DMS79 treated with DMSO at 0.1 percent for 48 hours (cell line): ENCODE data around the gene PRDX5.
A peak's percentile ranks its signal among the peaks of the same experiment; 100 is the strongest.

Source experiments
- DNase-seq: peaks from one replicate; lab custom pipeline; 2025; lab: John Stamatoyannopoulos, UW

Gene PRDX5

DNA sequence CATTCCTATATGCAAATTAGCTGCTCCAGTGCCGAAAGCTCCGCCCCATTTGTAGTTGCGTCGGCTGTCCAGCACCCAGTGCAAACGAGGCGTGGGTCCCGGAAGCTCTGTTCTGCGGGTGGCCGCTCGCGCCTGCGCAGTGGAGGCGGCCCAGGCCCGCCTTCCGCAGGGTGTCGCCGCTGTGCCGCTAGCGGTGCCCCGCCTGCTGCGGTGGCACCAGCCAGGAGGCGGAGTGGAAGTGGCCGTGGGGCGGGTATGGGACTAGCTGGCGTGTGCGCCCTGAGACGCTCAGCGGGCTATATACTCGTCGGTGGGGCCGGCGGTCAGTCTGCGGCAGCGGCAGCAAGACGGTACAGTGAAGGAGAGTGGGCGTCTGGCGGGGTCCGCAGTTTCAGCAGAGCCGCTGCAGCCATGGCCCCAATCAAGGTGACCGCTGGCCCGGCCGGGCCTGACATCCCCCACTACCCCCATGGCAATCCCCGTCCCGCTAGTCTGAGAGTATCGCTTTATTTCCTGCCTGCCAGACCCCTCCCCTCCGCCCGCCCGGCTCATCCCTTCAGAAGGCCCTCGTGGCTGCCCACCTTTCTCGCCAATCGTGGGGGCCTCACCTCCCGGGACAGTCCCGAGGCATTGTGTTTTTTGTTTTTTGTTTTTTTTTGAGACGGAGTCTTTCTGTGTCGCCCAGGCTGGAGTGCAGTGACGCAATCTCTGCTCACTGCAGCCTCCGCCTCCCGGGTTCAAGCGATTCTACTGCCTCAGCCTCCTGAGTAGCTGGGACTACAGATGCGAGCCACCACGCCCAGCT, at the start of gene PRDX5:
TSS of gene PRDX5 (plus strand) at position 161 of the 805 bp plus-strand sequence. CDS start at position 256, 95 bp downstream.
- peak; percentile 90 for DNase-seq

DNA sequence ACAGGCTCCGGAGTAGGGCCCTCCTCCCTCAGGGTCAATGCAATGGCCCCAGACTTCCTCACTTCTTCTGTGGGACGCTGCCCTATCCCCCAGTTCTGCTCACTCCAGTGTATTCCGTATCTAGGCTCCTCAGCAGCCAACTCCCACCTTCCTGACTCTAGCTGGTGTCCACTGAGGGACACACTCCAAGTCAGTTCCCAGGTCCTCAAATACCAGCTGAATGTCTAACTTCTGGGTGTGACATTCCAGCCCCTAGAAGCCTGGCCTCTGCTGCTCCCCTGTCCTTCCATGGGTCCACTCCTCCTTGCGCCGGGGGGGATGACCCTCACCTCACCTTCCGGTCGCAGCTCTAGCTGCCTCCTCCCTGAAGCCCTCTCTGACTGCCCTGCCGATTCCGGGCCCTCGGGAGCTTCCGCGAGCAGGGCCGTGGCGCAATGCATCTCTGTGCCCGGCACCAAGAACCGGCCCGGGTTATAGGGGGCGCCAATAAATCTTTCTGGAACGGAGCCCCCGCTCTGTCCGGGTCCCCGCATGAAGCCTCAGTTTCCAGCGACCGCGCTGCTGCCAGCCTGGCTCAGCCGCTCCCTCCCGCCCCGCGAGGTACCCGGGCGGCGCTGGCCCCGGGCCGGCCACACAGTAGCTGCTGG, 48.9 kb upstream of the PRDX5 start:
- no peak for DNase-seq

DNA sequence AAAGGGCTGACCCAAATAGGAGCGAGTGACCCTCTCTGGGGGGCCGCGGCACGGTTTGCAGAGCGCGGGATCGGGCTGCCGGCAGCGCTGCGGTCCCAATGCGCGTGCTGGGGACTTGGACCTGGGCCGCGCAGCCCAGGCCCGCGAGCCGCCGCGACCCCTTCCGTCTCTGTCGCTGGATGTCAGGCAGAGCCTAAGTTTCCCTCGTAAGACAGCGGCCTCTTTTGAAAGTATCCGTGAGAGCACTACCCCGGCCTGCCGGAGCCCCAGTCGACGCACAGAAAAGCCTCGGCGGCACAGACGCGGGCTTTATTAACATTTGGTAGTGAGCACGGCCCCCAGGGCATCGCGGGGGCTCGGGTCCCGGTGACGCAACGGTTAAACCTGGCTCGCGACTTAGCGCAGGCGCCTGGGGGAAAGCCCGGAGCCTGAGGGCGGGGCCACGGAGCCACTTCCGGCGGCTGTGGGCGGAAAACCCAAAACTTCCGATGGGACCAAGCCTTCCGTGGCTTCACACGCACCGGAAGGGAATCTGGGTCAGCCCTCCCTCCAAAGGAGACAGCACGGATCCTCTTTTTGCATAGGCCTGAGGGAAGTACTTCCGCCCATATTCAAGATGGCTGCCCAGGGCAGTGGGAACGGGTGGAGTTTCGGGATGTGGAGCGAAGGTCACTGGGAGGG, 48.2 kb upstream of the PRDX5 start:
- DNase-seq = peak; percentile 97

DNA sequence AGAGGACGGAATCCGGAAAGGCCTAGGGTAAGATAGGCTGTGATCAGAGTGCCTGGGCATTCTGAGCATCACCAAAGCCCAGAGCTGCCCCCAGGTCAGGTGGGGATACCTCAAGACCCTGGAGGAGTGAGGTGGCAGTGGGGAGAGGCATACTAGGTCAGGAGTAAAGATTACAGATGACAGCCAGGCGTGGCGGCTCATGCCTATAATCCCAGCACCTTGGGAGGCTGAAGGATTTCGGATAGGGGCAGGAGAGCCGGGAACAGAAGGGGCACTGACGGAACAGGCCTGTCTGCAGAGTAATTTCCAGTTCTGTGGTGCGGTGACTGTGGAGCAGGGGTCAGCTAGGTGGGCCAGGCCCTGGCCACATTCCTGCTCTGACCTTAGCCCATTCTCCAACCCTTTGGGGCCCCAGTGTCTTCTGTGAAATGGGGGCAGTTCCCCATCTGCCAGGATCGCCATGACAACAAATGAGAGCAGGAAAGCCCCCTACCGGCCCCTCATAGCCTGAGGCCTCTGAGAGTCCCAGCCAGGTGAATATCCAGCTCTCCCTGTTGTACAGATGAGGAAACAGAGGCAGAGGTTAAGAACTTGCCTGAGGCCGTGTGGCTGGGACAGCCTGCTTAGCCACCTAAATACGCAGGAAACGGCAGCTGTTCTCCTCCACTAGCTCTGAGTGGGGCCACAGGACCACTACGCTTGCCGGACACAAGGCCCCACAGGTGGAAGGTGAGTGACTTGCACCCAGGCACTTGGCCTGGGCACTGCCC, 42.7 kb upstream of the PRDX5 start:
- DNase-seq = no peak

DNA sequence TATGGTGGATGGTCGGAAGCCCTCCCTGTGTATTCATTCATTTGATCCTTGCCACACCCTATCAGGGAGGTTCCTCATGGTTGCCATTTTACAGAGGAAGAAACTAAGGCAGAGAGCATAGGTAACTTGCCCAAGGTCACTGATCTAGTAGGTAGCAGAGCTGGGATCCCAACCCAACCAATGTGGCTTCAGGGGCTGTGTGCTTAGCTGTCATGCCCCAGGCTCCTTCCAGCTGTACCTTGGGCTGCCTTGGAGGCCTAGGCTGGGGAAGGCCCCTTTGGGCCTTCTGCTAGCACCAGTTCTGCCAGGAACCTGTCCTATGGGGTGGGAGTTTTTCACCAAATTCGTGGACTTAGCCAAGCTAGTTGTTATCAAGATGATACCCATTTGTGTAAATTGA, 42.1 kb upstream of the PRDX5 start:
- no peak for DNase-seq

DNA sequence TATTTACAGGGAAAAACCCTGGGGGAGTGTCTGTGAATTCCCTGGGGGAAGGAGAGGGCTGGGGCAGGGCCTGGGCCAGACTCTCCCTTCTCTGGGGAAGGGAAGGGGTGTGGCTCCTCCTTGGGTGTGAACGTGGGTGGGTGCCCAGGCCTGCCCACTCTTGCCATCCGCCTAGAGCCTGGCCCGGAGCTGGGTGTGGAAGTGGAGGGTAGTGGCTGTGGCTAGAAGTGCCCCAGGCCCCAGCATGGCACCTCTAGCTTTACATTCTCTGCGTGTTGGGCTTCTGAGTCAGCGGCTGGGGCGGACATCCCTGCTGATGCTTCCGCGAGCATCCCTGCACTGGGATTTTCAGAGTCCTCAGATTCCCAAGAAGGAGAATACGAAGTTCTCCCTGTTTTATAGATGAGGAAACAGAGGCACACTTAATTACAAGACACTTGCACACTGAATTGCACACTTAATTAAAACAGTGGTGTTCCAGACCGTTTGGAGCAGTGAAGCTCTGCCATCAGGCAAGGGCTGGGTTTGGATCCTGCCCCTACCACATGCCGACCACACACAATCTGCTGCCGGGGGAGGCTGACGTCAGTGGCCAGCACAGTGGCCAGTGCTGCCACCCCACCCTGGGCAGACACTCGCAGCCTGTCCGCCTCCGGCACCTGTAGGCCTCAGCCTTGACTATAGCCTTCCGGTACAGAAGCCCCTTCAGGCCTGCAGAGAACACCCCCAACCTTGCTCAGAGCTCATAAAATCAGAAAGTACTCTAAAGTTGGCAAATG, 41.1 kb upstream of the PRDX5 start:
- no peak for DNase-seq

DNA sequence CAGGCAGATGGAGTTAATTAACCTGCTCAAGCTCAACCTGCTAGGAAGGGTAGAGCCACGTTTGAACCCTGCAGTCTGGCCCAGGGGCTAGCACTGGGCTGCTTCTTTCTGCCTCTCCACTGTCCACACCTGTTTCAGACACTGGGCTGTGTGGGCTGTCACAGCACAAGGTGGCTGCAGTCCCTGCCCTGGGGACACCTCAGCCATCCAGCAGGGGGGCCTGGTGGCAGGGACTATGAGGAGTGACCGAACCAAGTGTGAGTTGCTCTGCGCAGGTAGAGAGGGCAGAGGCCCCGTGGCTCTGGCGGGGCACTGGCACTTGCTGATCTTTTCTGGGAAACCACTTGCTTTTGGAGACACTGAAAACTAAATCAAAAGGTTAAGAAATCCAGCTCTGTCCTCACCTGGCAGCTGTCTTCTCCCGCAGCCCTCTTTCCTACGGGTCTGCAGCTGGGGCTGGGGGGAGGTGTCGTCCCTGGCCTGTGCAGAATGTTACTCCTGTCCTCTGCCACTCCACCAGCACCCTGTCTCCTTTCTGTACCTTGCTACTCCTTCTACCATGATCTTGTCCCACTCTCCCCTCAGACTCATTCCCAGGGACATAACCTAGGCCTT, 39.2 kb upstream of the PRDX5 start:
- DNase-seq = no peak

DNA sequence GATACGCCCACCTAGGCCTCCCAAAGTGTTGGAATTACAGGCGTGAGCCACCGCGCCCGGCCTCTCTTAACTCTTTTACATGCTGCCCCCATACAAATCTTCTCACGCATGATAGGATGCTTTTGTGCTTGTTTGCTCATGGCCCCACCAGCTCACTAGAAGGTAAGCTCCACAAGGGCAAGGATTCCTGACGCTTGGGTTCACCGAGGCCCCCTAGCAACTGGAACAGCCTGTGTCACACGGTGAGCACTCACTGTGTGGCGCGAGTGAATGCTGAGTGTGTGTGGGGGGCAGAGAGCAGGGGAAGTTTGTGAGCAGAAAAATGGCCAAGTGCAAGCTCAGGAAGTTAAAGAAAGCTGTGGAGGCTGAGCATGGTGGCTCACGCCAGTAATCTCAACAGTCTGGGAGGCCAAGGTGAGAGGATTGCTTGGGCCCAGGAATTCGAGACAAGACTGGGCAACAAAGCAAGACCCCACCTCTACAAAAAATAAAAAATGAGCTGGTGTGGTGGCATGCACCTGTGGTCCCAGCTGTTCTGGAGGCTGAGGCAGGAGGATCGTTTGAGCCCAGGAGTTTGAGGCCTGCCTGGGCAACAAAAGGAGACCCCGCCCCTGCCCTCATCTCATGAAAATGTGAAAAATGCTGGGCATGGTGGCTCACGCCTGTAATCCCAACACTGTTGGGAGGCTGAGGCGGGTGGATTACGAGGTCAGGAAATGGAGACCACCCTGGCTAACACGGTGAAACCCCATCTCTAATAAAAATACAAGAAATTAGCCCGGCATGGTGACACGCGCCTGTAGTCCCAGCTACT, 35.8 kb upstream of the PRDX5 start:
- no peak for DNase-seq

DNA sequence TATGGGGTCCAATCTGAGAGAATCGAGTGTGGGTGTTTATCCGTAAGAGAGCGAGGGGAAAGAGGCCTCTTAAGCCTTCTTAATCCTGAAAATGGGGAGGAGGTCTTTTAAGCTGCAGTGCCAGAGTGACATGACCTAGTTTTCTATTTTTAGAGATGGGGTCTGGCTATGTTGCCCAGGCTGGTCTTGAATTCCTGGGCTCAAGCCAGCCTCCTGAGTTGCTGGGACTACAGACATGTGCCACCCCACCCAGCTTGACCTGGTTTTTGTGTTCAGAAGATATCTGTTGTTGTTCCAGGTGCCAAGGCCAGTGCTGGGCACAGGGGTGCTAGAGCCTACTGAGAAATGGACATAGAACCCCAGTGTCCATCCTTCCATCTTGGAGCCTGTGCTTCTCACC, 34.8 kb upstream of the PRDX5 start:
- DNase-seq = no peak

DNA sequence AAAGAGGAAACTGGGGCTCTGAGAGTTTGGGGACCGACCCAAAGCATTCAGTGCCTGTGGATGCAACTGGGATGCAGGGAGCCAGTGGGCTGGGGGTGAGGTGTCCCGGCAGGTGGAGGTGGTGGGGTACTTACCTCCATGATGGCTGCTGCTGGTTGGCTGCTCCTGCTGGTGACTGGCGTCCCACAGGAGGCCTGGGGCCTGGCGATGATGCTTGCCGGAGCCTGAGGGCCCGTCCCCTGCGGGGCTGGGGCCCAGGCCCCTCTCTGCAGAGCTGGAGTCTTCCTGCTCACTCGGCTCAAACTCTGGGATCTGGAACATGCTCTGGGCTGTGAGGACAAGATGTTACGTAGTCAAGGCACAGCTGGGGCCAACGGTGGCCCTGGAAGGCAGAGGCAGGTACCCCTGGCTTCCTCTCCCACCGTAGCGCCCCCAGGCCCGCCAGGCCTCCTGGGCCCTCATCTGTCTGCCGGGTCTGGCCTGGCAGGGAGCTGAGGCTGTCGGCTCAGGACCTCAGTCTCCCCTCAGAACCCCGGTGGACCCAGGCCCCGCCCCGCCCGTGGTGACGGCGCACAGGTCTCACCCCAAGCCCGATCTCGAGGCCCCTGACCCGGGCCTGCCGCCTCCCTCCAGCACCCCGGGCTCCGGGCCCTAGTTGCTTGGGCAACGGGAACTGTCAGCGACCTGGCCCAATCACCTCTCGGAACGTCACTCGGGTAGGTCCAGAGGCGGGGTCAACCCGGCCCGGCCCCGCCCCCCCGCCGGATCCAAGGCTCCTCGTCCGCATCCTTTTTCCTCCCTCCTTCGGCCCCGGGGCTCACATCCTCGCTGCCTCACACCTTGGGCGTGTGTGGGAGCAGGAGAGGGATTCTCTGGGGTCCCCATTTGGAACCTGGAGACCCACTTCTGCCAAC, 33.6 kb upstream of the PRDX5 start, which contains the start of gene BAD:
TSS of gene BAD (minus strand) at position 618 of the 914 bp plus-strand sequence. CDS start at position 321, 297 bp downstream.
- DNase-seq = peak; percentile 94

DNA sequence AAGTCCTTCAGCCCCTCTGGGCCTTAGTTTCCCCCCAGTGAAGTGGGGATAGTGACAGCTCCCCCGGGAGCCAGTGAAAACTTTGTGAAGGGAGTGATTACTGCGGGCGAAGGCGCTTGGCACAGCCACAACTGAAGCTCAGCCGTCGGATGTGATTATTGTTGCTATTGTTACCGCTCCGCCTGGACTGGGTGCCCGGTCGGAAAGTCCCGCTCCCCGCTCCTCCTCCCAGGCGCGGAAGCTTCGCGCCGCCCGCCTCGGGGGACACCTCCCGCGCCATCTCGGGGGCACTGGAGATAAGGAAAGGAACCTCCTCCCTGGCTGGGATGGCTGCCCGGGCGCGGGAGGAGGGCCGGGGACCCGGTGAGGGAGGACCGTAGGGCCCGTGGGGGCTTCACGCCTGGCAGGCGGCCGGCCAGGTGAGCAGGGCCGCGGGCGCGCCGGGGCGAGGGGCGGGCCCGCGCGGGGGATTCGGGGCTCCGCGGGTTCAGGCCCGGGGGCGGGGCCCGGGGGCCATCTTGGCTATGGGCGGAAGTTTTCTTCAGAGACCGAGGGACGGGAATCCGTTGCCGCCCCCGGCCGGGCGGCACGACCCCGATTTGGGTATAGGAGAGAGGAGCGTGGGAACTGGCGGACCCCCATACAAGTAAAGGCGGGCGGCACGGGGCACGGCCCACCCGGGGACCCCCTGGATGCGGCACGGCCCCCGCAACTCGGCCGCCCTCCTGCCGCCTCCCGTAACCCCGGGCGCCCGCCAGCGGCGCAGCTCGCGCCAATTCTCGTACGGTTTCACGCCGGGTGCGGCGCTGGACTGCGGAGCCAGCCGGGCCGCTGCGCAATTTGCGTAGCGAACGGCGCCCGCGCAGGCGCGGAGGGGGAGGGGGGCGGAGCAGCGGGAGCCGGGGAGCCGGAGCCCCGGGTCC, 32.7 kb upstream of the PRDX5 start, which contains the start of gene GPR137:
TSS of gene GPR137 (plus strand) at position 887 of the 923 bp plus-strand sequence. CDS start 677 bp downstream, outside the sequence.
- DNase-seq = peak; percentile 67

DNA sequence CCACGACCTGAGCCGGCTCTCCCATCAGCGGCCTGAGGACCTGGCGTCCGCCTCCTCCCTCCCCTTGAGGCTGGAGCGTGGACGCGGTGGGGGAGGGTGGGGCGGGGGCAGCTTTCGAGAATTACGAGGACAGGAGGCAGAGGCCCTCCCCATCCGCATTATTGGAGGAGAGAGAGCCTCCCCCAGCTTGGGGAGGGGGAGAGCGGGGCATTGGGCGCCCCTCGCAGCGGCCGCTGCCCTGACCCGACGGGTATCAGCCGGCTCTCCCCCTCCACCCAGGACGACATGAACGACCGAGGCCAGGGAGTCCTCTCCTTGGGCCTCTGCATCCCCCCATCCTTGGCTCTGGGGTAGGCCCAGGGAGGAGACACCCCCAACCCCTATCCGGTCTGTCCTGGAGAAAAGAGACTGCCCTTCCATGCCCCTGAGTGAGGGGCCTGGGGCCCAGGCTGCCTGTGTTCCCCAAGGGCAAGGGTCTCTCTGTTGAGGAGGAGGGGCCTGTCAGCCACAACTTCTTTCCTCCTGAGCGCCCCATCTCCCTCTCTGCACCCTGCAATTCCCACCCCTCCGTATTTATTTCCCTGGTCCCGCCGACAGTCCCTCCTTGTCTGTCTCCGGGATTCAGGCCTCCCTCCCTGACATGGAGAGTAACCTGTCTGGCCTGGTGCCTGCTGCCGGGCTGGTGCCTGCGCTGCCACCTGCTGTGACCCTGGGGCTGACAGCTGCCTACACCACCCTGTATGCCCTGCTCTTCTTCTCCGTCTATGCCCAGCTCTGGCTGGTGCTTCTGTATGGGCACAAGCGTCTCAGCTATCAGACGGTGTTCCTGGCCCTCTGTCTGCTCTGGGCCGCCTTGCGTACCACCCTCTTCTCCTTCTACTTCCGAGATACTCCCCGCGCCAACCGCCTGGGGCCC, 31.8 kb upstream of the PRDX5 start:
- DNase-seq = peak; percentile 15

DNA sequence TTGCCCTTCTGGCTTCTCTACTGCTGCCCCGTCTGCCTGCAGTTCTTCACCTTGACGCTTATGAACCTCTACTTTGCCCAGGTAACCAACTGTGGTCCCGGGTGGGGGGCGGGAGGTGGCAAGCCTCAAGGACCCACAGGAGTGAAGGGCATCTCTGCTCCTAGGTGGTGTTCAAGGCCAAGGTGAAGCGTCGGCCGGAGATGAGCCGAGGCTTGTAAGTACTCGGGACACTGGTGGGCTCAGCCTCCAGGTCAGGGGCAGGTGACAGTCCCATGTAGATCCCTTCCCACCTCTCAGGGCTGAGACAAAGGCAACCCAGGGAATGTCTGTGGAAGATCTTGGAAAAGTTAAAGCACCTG, 31.1 kb upstream of the PRDX5 start:
- DNase-seq = no peak

DNA sequence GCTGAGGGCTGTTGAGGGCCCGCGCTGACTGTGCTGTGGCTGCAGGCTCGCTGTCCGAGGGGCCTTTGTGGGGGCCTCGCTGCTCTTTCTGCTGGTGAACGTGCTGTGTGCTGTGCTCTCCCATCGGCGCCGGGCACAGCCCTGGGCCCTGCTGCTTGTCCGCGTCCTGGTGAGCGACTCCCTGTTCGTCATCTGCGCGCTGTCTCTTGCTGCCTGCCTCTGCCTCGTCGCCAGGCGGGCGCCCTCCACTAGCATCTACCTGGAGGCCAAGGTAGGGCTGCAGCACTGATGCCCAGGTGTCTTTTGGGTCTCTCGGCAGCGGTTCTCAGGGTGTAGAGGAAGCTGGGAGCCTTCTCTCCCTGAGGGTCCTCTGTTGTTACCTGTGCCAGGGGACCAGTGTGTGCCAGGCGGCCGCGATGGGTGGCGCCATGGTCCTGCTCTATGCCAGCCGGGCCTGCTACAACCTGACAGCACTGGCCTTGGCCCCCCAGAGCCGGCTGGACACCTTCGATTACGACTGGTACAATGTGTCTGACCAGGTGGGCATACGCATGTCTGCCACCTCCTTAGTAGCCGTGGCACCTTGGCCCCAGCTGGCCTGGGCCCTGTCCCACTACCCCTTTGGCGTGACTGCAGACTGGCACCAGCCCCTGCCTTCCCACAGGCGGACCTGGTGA, 30.1 kb upstream of the PRDX5 start:
- DNase-seq = no peak

DNA sequence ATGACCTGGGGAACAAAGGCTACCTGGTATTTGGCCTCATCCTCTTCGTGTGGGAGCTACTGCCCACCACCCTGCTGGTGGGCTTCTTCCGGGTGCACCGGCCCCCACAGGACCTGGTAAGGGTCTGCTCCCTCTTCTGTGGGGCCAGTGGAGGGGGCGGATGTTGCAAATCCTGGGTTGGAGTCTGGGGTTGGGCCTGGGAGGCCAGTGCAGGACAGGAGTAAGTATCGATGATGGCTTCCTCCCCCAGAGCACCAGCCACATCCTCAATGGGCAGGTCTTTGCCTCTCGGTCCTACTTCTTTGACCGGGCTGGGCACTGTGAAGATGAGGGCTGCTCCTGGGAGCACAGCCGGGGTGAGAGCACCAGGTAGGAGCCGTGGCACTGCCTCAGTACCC, 29.6 kb upstream of the PRDX5 start:
- DNase-seq = no peak

DNA sequence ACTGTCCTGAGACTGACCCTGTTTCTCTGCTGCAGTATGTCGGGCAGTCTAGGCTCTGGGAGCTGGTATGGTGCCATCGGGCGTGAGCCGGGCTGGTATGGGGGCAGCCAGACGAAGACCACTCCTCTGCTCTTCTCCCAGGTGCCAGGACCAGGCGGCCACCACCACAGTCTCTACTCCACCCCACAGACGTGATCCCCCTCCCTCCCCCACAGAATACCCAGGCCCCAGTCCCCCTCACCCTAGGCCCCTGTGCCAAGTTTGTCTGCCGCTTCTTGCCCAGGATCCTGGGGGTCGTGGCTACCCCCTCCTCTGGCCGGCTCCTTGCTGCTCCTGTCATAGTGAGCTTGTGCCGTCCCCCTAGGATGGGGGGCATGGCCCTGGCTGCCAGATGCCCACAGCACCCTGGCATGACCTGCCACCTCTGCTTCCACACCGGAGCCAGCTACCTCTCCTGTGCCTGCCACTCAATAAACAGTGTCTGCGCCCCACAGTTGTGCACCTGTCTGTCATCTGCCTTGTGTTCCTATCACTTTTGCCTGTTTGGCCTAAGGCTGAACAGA, 28.8 kb upstream of the PRDX5 start:
- no peak for DNase-seq
